Ascending aorta (tissue), 2 donors: ENCODE data around the gene NKD2. TPM values are rescaled to one million over a fixed set of nuclear protein-coding genes. Genes with fewer than 3 reads are reported as not detected.

Source experiments
- DNase-seq, 2 donors: peaks; one replicate each; pipeline ENCODE4 v3.0.0-alpha.2; 2019; ENCODE audit warnings: low spot score in 2 of 2
- H3K27ac ChIP-seq, 2 donors: fragments of 200-600 bp; sonication (generic); one replicate each; pipeline ENCODE4 v1.5.1; 2016 to 2017; ENCODE audit warnings: mild to moderate bottlenecking in 1 of 2
- H3K27me3 ChIP-seq: fragments of 200-600 bp; sonication (generic); one replicate; pipeline ENCODE4 v1.5.1; 2017
- H3K36me3 ChIP-seq, 2 donors: fragments of 200-600 bp; sonication (generic); one replicate each; pipeline ENCODE4 v1.5.1; 2016
- H3K4me1 ChIP-seq, 2 donors: fragments of 200-600 bp; sonication (generic); one replicate each; pipeline ENCODE4 v1.5.1; 2016 to 2017; ENCODE audit warnings: mild to moderate bottlenecking in 1 of 2
- H3K4me3 ChIP-seq, 2 donors: fragments of 200-600 bp; sonication (generic); one replicate each; pipeline ENCODE4 v1.5.1; 2016 to 2017; ENCODE audit warnings: mild to moderate bottlenecking in 1 of 2
- H3K9me3 ChIP-seq, 2 donors: fragments of 200-600 bp; sonication (generic); one replicate each; pipeline ENCODE4 v1.5.1; 2016
- intact Hi-C: fragments of 100-400 bp; cut with DNase I; formaldehyde crosslinking; loops from one replicate; pipeline ENCODE4 v1.15.1; 2023
- total RNA-seq: library from RNA; depleted of rRNA; stranded (reverse); fragments of >200 nt; gene quantifications from one replicate; pipeline ENCODE4 v1.1.0, GENCODE V29; 2016
- TF ChIP-seq, protein P1 (sequence below), 3 experiments: fragments of 200-600 bp in 2 of 3; fragments of 450-650 bp in 1 of 3; sonication (generic) in 2 of 3; IDR thresholded peaks; one replicate each; pipeline ENCODE4 v1.5.1; 2016 to 2019; ENCODE audit warnings: antibody characterized with exemption in 3 of 3, mild to moderate bottlenecking in 1 of 3, moderate library complexity in 1 of 3

The NKD2 gene
- total RNA-seq, 1 donor from 2014 or later = 6.5 TPM

GRCh38 chr5:1010181-1010510 is 1.5 kb downstream of the NKD2 start:
- intact Hi-C loops = no loop called here
- Histone ChIP-seq H3K4me1 (peaks cover 1 to 8% of the 10 kb centered on the region in 2 donors), H3K36me3 (no peaks in the 10 kb centered on the region), H3K27ac (no peak overlapping the region), H3K4me3 (no peak overlapping the region), H3K27me3 (peaks cover 24% of the 10 kb centered on the region), H3K9me3 (no peaks in the 10 kb centered on the region)
- TF ChIP-seq, protein P1, sequence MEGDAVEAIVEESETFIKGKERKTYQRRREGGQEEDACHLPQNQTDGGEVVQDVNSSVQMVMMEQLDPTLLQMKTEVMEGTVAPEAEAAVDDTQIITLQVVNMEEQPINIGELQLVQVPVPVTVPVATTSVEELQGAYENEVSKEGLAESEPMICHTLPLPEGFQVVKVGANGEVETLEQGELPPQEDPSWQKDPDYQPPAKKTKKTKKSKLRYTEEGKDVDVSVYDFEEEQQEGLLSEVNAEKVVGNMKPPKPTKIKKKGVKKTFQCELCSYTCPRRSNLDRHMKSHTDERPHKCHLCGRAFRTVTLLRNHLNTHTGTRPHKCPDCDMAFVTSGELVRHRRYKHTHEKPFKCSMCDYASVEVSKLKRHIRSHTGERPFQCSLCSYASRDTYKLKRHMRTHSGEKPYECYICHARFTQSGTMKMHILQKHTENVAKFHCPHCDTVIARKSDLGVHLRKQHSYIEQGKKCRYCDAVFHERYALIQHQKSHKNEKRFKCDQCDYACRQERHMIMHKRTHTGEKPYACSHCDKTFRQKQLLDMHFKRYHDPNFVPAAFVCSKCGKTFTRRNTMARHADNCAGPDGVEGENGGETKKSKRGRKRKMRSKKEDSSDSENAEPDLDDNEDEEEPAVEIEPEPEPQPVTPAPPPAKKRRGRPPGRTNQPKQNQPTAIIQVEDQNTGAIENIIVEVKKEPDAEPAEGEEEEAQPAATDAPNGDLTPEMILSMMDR (IDR thresholded peaks at IDR 0.05) = no peak
- peak; percentile 3 to 43 for DNase-seq

DNA sequence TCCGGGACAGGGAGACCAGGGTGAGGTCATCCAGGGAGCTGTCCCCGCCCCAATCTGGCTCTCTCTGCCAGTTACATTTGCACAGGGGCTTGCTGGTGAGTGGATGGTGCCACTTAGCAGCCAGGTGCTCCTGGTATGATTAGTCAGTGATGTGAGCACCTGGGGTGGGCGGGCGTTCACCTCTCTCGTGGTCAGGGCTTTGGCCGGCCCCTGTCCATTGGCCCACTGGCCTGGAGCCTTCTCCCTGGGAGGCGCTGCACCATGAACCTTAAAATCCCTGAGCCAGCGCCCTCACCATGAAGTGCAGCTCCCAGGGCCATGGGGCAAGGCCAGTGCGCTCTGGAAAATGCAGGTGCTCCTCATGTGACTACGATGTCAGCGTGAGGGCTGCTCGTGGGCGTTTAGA is 2.0 kb downstream of the NKD2 start:
- Histone ChIP-seq H3K27ac (no peak overlapping the region), H3K4me1 (peaks cover 0 to 8% of the 10 kb centered on the region in 2 donors), H3K36me3 (no peaks in the 10 kb centered on the region), H3K27me3 (peaks cover 24% of the 10 kb centered on the region), H3K9me3 (no peaks in the 10 kb centered on the region), H3K4me3 (no peak overlapping the region)
- DNase-seq = peak in 1 of 2 donors; percentile 47
- TF ChIP-seq, protein P1 (IDR thresholded peaks at IDR 0.05) = no peak
- intact Hi-C loops = no loop called here

DNA sequence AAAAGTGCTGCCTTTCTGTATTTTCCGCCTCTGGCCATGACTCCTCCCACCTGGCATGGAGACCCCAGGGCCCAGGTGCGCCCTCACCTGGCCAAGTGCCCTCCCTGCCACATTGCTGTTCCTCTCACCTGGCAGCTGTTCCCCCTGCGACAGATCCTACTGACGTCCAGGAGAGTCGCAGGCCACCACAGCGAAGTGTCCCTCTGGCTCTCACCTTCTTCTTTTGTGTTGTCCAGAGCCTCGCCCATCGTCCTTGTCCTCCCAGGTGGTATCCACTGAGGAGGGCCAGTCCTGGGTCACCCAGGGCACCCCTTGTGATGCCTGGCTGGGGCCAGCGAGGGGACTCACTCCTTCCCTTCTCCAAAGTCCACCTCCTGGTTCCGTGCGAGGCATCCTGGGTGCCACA is 2.6 kb downstream of the NKD2 start:
- Histone ChIP-seq H3K4me3 (no peak overlapping the region), H3K9me3 (no peaks in the 10 kb centered on the region), H3K27ac (no peak overlapping the region), H3K36me3 (no peaks in the 10 kb centered on the region), H3K27me3 (peaks cover 24% of the 10 kb centered on the region), H3K4me1 (peaks cover 0 to 8% of the 10 kb centered on the region in 2 donors)
- intact Hi-C loops = no loop called here
- DNase-seq = peak in 1 of 2 donors; percentile 28
- TF ChIP-seq, protein P1 (IDR thresholded peaks at IDR 0.05) = no peak

DNA sequence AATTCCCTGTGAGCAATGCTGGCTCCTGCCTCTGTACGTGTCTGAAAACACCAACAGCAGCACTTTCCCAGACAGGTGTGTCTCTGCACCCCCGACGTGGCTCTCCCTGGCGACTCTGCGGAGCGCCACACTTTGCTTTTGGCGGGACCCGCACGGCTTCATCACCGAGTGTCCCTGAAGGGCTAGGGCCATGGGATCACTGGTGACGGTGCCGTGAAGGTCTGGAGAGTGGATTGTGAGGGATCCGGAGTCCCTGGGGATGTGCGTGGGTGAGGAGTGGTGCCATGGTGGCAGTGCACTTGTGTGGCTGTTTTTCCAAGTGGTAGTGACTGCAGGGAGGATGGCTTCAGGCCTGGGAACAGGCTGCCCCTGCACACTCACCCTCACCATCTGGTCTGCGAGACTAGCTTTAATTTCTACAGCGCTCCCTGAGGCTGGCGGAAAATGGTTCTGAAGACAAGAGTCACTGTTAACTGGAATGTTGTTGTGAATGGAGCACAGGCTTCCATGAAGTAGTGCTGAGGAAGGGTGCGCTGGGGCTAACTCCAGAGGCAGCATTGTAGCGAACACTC is 3.2 kb downstream of the NKD2 start:
- H3K27me3 ChIP-seq = peaks cover 24% of the 10 kb centered on the region
- intact Hi-C loops = no loop called here
- no peaks in the 10 kb centered on the region for H3K36me3 ChIP-seq
- TF ChIP-seq, protein P1 (IDR thresholded peaks at IDR 0.05) = no peak
- peak in 1 of 2 donors; percentile 44 for DNase-seq
- peaks cover 0 to 8% of the 10 kb centered on the region in 2 donors for H3K4me1 ChIP-seq
- no peak overlapping the region for H3K4me3 ChIP-seq
- no peak overlapping the region for H3K27ac ChIP-seq
- no peaks in the 10 kb centered on the region for H3K9me3 ChIP-seq

- Histone ChIP-seq H3K36me3 (no peaks in the 10 kb centered on the region), H3K4me3 (no peak overlapping the region), H3K27ac (no peak overlapping the region), H3K9me3 (no peaks in the 10 kb centered on the region), H3K4me1 (peaks cover 0 to 8% of the 10 kb centered on the region in 2 donors), H3K27me3 (peaks cover 21% of the 10 kb centered on the region)
- intact Hi-C loops = no loop called here
- no peak for DNase-seq
- TF ChIP-seq, protein P1 (IDR thresholded peaks at IDR 0.05) = no peak
Measured at GRCh38 chr5:1012313-1012841, 3.8 kb downstream of the NKD2 start.

GRCh38 chr5:1012900-1013237 is 4.3 kb downstream of the NKD2 start:
- TF ChIP-seq, protein P1 (IDR thresholded peaks at IDR 0.05) = no peak
- H3K4me1 ChIP-seq = peaks cover 0 to 8% of the 10 kb centered on the region in 2 donors
- no peak overlapping the region for H3K4me3 ChIP-seq
- peaks cover 16% of the 10 kb centered on the region for H3K27me3 ChIP-seq
- intact Hi-C loops = no loop called here
- no peaks in the 10 kb centered on the region for H3K9me3 ChIP-seq
- no peaks in the 10 kb centered on the region for H3K36me3 ChIP-seq
- DNase-seq = no peak
- H3K27ac ChIP-seq = no peak overlapping the region
